OCI-LY1 (cell line): Measurements from ENCODE around the gene SPPL2B.

Experiments
- CTCF ChIP-seq: fragments of 200-600 bp; sonication (generic), shearing (Covaris generic); IDR thresholded peaks from 2 replicates; pipeline ENCODE4 v1.5.1; 2017; ENCODE audit warnings: mild to moderate bottlenecking, antibody characterized with exemption, low read length, moderate library complexity, mixed read lengths
- EZH2 ChIP-seq: fragments of 200-600 bp; sonication (generic), shearing (Covaris generic); IDR thresholded peaks from 2 replicates; pipeline ENCODE4 v1.8.0; 2017; ENCODE audit warnings: borderline replicate concordance, mixed run types, mild to moderate bottlenecking, antibody characterized with exemption, low read length, moderate library complexity, mixed read lengths

GRCh38 chr19:2296141-2296540, 32.3 kb upstream of the SPPL2B start:
- TF ChIP-seq CTCF: no peak
- TF ChIP-seq EZH2: no peak
